Inflammatory macrophage treated with lipopolysaccharide for 4 hours (primary cell): ENCODE results near the gene RBM18.
A peak's percentile ranks its signal among the peaks of the same experiment; 100 is the strongest.

Experiments used
- DNase-seq: peaks from one replicate; pipeline ENCODE4 v3.0.0-alpha.2; 2020

The RBM18 gene

DNA sequence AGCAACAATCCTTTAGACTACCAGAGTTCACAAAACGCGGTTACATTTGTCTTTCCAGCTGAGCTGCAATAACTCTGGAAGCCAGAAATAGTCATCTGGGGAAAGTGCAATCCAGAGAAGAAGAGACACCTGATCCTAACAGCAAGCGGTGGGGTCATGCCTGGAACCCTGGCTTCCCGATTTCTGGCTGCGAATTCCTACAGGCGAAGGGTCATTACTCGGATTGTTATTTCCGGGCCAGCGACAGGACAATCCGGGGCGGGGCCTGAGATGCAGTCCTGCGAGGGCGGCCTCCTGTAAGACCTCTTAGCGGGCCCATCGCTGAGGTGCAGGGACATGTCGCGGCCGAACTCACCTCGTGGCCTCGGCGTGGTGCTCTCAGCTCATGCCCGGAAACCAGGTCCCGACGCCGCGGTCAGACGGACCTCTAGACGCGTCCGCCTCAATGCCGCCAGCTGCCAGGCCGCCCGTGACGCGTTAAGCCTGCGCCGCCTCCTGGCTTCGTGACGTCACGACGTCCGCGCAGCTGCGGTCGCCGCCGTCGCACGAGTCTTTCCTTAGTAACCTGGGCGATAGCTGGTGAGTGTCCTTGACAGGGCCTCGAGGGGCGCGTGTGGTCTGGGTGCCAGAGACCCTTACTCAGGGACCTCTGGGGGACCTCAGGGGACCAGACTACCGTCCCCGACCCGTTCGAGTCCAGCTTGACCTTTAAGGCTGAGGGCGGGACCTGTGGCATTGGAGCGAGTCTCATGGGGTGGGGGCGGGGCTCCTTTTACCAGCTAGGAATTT lies at the start of gene RBM18, which contains the start of gene MRRF:
RBM18 (minus strand) TSS at position 481 of the 789 bp plus-strand sequence. CDS start 3,348 bp downstream, outside the sequence.
MRRF (plus strand) TSS at position 523 of the 789 bp plus-strand sequence. CDS start 6,010 bp downstream, outside the sequence.
- DNase-seq = peak; percentile 92

DNA sequence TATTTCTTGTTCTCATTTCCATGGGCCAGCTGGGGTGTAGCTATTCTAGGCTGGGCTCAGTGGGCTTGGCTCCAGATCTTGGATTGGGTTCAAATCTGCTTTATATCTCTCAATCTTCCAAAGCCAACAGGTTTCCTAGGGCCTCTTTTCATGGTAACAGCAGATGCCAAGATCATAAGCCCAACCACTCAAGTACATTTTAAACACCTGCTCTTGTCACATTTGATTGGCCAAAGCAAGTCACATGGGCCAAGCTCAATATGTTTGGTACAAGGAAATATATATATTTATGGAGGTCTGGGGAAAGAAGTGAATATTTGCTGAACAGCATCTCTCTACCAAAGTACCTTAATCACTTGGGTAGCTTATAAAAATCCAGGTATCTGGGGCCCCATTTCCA lies 49.5 kb upstream of the RBM18 start:
- DNase-seq = no peak

DNA sequence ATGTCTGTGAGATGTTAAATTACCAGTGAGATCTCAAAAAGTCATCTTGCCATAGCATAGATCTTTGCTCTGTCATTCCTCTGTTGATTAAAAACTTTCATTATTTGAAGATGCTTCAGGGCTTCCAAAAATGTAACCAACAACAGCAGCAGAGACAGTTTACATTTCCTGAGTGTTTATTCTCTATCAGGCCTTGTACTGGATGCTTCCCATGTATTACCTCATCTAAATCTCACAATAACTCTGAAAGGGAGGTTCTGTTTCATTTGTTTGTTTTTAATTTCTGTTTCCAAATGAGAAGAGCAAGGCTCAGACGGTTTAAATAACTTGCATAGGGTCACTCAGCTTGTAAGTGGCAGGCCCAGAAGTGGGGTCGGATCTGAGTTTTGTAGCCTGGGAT lies 45.2 kb upstream of the RBM18 start:
- DNase-seq = no peak

GRCh38 chr9:122307925-122308324 lies 43.3 kb upstream of the RBM18 start:
- DNase-seq = no peak

- DNase-seq = no peak
Measured at GRCh38 chr9:122307061-122307460, 42.4 kb upstream of the RBM18 start.

GRCh38 chr9:122302237-122303093 lies 37.8 kb upstream of the RBM18 start:
- DNase-seq = no peak

- peak; percentile 83 for DNase-seq
Measured at GRCh38 chr9:122297512-122297911, 32.9 kb upstream of the RBM18 start.

DNA sequence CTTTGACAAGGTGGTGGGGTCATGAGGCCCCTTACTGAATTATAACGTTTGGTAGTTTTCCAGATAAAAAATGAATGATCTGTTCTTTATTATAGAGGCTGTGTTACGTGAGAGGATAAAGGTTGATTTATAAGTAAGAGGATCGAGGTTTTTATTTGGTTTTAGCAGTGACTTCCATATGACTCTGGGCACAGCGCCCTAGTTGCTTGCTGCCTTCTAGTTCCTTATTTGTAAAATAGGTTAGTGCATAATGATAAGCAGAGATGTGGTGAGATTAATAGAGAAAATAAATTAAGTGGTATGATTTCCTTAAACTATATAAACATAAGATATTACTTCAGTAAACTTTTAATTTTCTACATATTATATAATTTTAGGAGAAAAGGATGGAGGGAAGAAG lies 29.9 kb upstream of the RBM18 start:
- DNase-seq = no peak

DNA sequence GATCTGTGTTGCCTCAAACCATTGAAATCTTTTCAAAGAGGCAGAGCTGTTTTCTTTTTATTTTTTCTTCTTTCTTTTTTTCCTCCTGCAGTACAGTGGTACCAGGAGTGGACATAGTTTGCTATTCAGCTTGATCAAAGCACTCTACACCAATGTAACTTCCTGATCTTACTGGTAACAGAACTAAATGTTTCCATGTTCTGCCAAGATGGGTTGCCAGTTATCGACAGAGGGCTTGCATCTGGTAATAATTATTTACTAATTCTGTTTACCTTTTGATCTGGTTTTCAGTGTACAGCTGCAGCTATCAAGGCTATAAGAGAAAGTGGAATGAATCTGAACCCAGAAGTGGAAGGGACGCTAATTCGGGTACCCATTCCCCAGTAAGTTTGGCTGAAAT lies 26.8 kb upstream of the RBM18 start:
- no peak for DNase-seq

DNA sequence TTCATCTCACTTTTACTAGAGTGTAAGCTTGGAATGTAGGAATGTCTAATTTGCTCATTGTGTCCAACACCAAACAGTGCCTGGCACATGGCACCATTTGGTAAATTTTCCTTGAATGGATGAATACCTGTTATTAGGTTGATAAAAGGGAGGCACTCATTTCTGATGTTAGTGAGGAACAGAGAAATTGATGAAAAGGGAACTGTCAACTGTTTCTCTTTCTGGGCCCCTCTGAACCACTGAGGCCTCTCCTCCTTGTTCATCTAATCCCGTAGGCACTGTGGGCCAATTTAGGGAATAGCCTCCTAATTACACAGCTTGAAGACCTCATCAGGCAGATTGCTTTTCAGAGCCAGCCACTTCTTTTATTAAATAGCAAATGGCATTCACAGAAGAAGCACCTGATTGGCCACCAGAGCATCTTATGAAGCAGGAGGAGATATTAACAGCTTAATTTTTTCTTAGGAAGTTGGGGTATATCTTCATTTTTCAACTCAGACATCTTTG lies 22.6 kb upstream of the RBM18 start:
- no peak for DNase-seq

DNA sequence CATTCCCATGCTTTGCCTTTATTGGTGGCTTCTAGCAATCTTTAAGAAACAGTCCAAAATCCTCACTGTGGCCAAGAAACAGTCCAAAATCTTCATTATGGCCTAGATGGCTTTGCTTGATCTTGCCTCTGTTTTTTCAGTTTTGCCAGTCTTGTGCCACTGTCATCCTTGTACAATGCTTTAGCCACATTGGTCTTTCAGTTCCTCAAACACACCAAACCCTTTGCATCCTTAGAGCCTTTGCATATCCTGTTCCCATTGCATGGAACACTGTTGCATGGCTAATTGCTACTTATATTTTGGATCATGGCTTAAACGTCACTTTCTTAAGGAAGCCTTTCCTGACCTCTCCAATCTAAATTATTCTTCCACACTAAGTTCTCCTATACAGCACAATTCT lies 22.1 kb upstream of the RBM18 start:
- DNase-seq = no peak

DNA sequence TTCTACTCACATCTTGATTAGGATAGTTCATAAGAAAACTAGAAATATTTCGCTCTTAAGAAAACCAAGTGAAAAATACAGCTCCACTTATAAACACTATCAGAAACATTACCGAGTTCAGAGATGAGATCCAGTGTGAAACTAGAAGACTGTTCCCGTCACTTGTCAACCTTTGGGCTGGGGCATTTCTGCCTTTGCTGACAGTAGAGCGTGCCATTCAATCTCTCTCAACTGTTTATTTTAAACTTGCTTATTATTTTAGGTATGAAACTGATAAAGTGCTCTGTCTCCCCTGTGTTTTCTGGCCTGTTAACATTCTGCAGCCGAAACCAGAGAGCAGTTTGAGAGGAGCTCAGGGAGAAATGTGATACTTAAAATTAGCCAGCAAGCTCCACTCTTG lies 16.7 kb upstream of the RBM18 start:
- no peak for DNase-seq

GRCh38 chr9:122277285-122277897 lies 12.8 kb upstream of the RBM18 start:
- no peak for DNase-seq

DNA sequence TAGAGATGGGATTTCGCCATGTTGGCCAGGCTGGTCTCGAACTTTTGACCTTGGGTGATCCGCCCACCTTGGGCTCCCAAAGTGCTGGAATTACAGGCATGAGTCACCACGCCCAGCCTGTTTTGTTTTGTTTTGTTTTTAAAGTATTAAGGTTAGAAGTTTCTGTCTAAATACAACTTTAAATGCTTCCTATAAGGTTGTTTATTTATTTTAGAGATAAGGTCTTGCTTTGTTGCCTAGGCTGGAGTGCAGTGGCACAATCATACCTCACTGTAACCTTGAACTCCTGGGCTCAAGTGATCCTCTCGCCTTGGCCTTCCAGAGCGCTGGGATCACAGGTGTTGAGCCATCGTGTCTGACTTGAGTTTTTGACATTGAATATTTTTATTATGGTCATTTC lies 11.5 kb upstream of the RBM18 start:
- DNase-seq = no peak

DNA sequence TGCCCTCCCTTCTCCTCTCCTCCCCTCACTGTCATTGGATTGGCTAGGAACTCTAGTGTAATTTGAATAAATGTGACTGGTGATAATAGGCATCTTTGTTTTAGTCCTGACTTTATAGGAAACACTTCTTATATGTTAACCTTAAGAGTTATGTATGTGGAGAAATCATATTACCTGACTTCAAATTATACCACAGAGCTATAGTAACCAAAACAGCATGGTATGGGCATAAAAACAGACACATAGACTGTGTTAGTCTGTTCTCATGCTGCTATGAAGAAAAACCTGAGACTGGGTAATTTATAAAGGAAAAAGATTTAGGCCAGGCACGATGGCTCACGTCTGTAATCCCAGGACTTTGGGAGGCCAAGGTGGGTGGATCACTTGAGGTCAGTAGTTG lies 9.4 kb upstream of the RBM18 start:
- no peak for DNase-seq

DNA sequence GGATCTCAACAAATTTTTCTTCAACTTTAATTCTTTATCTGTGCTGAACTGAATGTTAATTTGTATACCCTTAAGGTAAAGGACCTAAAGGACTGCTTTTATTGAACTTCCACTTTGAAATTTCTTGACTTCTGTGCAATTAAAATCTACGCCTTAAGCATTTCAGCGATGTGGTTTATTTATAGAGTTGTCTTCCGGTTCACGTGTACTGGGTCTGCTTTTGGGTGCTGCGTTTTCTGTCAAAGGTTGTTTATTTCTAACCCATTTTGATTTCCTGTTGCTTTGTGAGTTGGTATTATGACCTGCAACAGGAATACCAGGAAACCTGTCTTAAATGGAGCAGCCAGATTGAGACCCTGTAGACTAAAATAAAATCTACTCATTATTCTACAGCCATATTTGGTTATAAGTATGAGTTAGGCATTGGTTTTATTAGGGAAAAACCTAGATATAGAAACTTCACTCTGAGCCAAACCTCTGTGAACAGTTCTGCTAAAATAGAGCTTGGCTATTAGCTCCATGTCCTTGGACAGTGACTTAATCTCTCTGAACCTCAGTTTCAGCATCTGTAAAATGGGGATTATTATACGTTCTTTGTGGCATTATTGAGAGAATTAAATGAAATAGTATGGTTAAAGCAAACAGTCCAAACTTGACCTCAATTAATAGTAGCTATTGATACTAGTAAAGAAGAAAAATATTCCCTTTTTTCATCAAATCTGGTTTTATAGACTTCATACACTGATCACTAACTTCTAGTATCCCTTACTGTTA lies 3.6 kb upstream of the RBM18 start:
- DNase-seq = no peak

GRCh38 chr9:122265149-122265915 lies 692 bp upstream of the RBM18 start:
- peak; percentile 75 for DNase-seq

GRCh38 chr9:122263699-122264349 lies 816 bp downstream of the RBM18 start:
- DNase-seq = peak; percentile 49

DNA sequence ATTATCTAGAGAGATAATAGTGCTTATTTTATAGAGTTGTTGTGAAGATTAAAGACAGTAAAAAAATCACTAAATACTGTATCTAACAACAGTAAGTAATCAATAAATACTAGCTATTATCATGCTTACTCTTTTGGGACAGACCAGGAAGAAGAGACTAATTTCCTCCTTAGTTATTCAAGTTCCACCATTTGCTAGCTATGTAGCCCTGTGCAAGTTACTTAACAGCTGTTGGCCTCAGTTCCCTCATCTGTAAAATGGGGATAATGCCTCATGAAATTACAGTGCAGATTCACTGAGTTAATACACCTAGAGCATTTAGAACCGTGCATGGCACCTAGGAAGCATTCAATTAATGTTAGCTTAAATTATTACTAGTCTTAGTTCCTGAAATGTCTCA lies 2.6 kb downstream of the RBM18 start:
- no peak for DNase-seq

DNA sequence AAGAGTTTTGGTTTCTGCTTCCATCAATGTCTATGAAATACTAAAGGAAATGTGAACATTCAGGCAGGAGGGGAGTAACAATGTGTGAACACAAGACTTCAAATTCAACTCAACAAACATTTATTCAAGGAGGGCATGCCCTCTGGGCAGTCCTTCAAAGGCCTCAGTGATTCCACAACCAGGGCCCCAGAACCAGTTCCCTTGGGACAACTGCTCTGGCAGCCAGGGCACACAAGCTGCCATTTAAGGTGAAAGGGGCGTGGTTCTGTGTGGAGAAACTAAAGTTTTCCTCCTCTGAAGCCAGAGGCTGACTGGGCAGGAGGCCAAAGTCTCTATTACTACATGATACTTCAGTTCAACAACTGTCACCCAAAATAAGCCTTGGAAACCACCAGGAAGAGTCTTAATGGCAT lies 3.2 kb downstream of the RBM18 start:
- DNase-seq = no peak

DNA sequence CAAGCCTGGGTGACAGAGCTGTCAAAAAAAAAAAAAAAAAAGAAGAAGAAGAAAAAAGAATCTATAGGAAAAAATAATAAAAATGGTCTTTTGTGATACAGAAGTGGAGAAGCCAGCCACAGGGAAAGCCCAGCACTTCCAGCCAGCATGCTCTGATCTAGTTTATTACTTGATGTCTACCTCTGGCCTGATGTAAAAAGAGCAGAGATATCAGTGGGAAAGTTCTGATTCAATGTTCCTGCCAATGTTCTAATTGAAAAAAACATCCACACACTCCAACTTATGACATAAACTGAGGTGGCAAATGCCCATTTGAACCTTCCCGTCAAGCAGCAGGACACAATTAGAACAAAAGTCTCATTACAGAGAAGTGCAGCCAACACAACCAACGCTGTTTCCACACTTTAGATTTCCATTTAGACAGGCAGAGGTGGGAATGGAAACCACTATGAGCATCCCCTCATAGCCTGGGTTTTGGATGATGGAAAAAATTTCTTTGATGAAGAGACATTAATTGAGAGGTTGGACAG lies 5.7 kb downstream of the RBM18 start:
- no peak for DNase-seq
